HG02870 (cell line): ENCODE results near the gene UNC119B.
"Not testable (repeated sequence)": the region's sequence is repeated elsewhere in the genome, so short reads cannot be mapped to it uniquely, and the experiment has no call there.

Source experiments
- ATAC-seq: cut with Tn5 transposase; IDR thresholded peaks from one replicate; pipeline ENCODE4 v1.9.1; 2021; ENCODE audit warnings: mild to moderate bottlenecking, moderate library complexity; ENCODE audit not compliant: unreplicated experiment

UNC119B gene

GRCh38 chr12:120718055-120718454 is 7.8 kb downstream of the UNC119B start:
- no peak for ATAC-seq

- no peak for ATAC-seq
Measured at GRCh38 chr12:120719072-120719471, 8.8 kb downstream of the UNC119B start.

GRCh38 chr12:120719496-120720233 is 9.4 kb downstream of the UNC119B start:
- no peak for ATAC-seq

- no peak for ATAC-seq
Measured at GRCh38 chr12:120720234-120720986, 10.2 kb downstream of the UNC119B start.

- no peak for ATAC-seq
Measured at GRCh38 chr12:120720987-120721801, 10.9 kb downstream of the UNC119B start.

GRCh38 chr12:120721866-120722265 is 11.6 kb downstream of the UNC119B start:
- ATAC-seq: no peak

- ATAC-seq: no peak
Measured at GRCh38 chr12:120722784-120723183, 12.5 kb downstream of the UNC119B start.

- ATAC-seq: no peak
Measured at GRCh38 chr12:120724720-120725119, 14.5 kb downstream of the UNC119B start.

- ATAC-seq: no peak
Measured at GRCh38 chr12:120725151-120725658, 14.9 kb downstream of the UNC119B start.

- ATAC-seq: peak; percentile 92
Measured at GRCh38 chr12:120725659-120726509, 15.6 kb downstream of the UNC119B start, which contains the start of gene ACADS. TSS of gene ACADS (plus strand) at chr12:120725826. CDS start at chr12:120725886, 60 bp downstream.

- no peak for ATAC-seq
Measured at GRCh38 chr12:120726510-120726793, 16.2 kb downstream of the UNC119B start.

GRCh38 chr12:120726961-120727360 is 16.7 kb downstream of the UNC119B start:
- ATAC-seq: no peak

- not testable (repeated sequence) for ATAC-seq
Measured at GRCh38 chr12:120732198-120732597, 21.9 kb downstream of the UNC119B start.

- no peak for ATAC-seq
Measured at GRCh38 chr12:120733574-120733973, 23.3 kb downstream of the UNC119B start.

GRCh38 chr12:120734210-120734609 is 24.0 kb downstream of the UNC119B start:
- no peak for ATAC-seq

- no peak for ATAC-seq
Measured at GRCh38 chr12:120735181-120735580, 24.9 kb downstream of the UNC119B start.

GRCh38 chr12:120736404-120737331 is 26.4 kb downstream of the UNC119B start:
- no peak for ATAC-seq

GRCh38 chr12:120737557-120738251 is 27.4 kb downstream of the UNC119B start:
- ATAC-seq: no peak
